HuH-7.5 (cell line): ENCODE results near the gene GRXCR2.
"Not testable (repeated sequence)": the region's sequence is repeated elsewhere in the genome, so short reads cannot be mapped to it uniquely, and the experiment has no call there.

ENCODE experiments used
- DNase-seq: peaks from one replicate; pipeline ENCODE4 v3.0.0; 2011; ENCODE audit warnings: low spot score

Gene GRXCR2

GRCh38 chr5:145872914-145873313, at the start of gene GRXCR2:
TSS of gene GRXCR2 (minus strand) at chr5:145873014. CDS start at chr5:145872968, 46 bp downstream.
- DNase-seq, result no peak

GRCh38 chr5:145922059-145922458, 49.2 kb upstream of the GRXCR2 start:
- DNase-seq, result no peak

- DNase-seq, result no peak
These were observed 48.4 kb upstream of the GRXCR2 start for GRCh38 chr5:145921211-145921610.

- DNase-seq, result no peak
These were observed 47.9 kb upstream of the GRXCR2 start for GRCh38 chr5:145920542-145921210.

GRCh38 chr5:145919413-145919812, 46.6 kb upstream of the GRXCR2 start:
- DNase-seq, result no peak

GRCh38 chr5:145918397-145918796, 45.6 kb upstream of the GRXCR2 start:
- no peak for DNase-seq

- no peak for DNase-seq
These were observed 44.5 kb upstream of the GRXCR2 start for GRCh38 chr5:145917288-145917687.

- no peak for DNase-seq
These were observed 43.3 kb upstream of the GRXCR2 start for GRCh38 chr5:145915970-145916638.

GRCh38 chr5:145913701-145914100, 40.9 kb upstream of the GRXCR2 start:
- DNase-seq, result no peak

- DNase-seq, result no peak
These were observed 39.8 kb upstream of the GRXCR2 start for GRCh38 chr5:145912594-145912993.

GRCh38 chr5:145912019-145912418, 39.2 kb upstream of the GRXCR2 start:
- no peak for DNase-seq

- DNase-seq, result no peak
These were observed 38.4 kb upstream of the GRXCR2 start for GRCh38 chr5:145911164-145911563.

- DNase-seq, result no peak
These were observed 35.6 kb upstream of the GRXCR2 start for GRCh38 chr5:145908206-145908960.

- DNase-seq, result no peak
These were observed 33.6 kb upstream of the GRXCR2 start for GRCh38 chr5:145906401-145906800.

- DNase-seq, result no peak
These were observed 31.9 kb upstream of the GRXCR2 start for GRCh38 chr5:145904743-145905142.

- DNase-seq, result no peak
These were observed 31.1 kb upstream of the GRXCR2 start for GRCh38 chr5:145903867-145904266.

- DNase-seq, result no peak
These were observed 30.3 kb upstream of the GRXCR2 start for GRCh38 chr5:145903113-145903512.

- DNase-seq, result no peak
These were observed 29.6 kb upstream of the GRXCR2 start for GRCh38 chr5:145902421-145902820.

- DNase-seq, result no peak
These were observed 25.4 kb upstream of the GRXCR2 start for GRCh38 chr5:145898171-145898570.

- DNase-seq, result not testable (repeated sequence)
These were observed 18.6 kb upstream of the GRXCR2 start for GRCh38 chr5:145891378-145891777.

GRCh38 chr5:145889611-145890010, 16.8 kb upstream of the GRXCR2 start:
- no peak for DNase-seq

GRCh38 chr5:145887976-145888574, 15.3 kb upstream of the GRXCR2 start:
- DNase-seq, result no peak

GRCh38 chr5:145887217-145887616, 14.4 kb upstream of the GRXCR2 start:
- no peak for DNase-seq
